ENCODE measurements around the gene SPDEF. TPM values are rescaled to one million over a fixed set of nuclear protein-coding genes. Genes with fewer than 3 reads are reported as not detected.

Gene SPDEF
- total RNA-seq, 2 experiments from 2014 or later = 0.34 to 0.54 TPM

GRCh38 chr6:34549026-34549803, 6.9 kb downstream of the SPDEF start:
- no peak overlapping the region for H2AFZ ChIP-seq (ENCODE audit: low read length)
- intact Hi-C loops (cut with micrococcal nuclease; ENCODE audit: unreplicated experiment) = no loop called here
- H3K36me3 ChIP-seq (ENCODE audit: insufficient read depth, low read length) = no peaks in the 10 kb centered on the region
- TF ChIP-seq EZH2phosphoT487 (IDR thresholded peaks at IDR 0.05; ENCODE audit: borderline replicate concordance, low read depth, low read length) = no peak
- TF ChIP-seq CTCF (conservative IDR thresholded peaks at IDR 0.05; ENCODE audit: low read length) = no peak
- peaks cover 5% of the 10 kb centered on the region for H3K4me1 ChIP-seq (ENCODE audit: insufficient read depth, low read length, poor library complexity, severe bottlenecking)
- H4K20me1 ChIP-seq (ENCODE audit: insufficient read depth, low read length) = no peaks in the 10 kb centered on the region
- H3K9me2 ChIP-seq (ENCODE audit: insufficient read depth, low read length) = no peaks in the 10 kb centered on the region
- no peaks in the 10 kb centered on the region for H3K79me2 ChIP-seq (ENCODE audit: insufficient read depth, low read depth, low read length)
- H3K9me3 ChIP-seq (ENCODE audit: low read length) = no peaks in the 10 kb centered on the region
- no peak overlapping the region for H3K27ac ChIP-seq (ENCODE audit: low read depth, low read length, poor library complexity, severe bottlenecking)
- DNase-seq (ENCODE audit: low spot score) = no peak
- no TSS peak for BruUV-seq (replicated peaks)
- no peak overlapping the region for H3K4me2 ChIP-seq (ENCODE audit: low read length)
- H3K4me3 ChIP-seq (ENCODE audit: low read depth, low read length, poor library complexity, severe bottlenecking) = no peak overlapping the region
- ChIA-PET CTCF (ENCODE audit: unreplicated experiment) (no interaction called here), POLR2A (no interaction called here)

- Histone ChIP-seq H3K27ac (ENCODE audit: low read depth, low read length, poor library complexity, severe bottlenecking) (no peak overlapping the region), H3K79me2 (ENCODE audit: insufficient read depth, low read depth, low read length) (no peaks in the 10 kb centered on the region), H3K4me2 (ENCODE audit: low read length) (no peak overlapping the region), H2AFZ (ENCODE audit: low read length) (no peak overlapping the region), H3K4me1 (ENCODE audit: insufficient read depth, low read length, poor library complexity, severe bottlenecking) (no peaks in the 10 kb centered on the region), H3K9me2 (ENCODE audit: insufficient read depth, low read length) (no peaks in the 10 kb centered on the region), H3K9me3 (ENCODE audit: low read length) (no peaks in the 10 kb centered on the region), H3K36me3 (ENCODE audit: insufficient read depth, low read length) (no peaks in the 10 kb centered on the region), H4K20me1 (ENCODE audit: insufficient read depth, low read length) (no peaks in the 10 kb centered on the region), H3K4me3 (ENCODE audit: low read depth, low read length, poor library complexity, severe bottlenecking) (no peak overlapping the region)
- intact Hi-C loops (cut with micrococcal nuclease; ENCODE audit: unreplicated experiment) = no loop called here
- no TSS peak for BruUV-seq (replicated peaks)
- DNase-seq (ENCODE audit: low spot score) = no peak
- TF ChIP-seq CTCF (conservative IDR thresholded peaks at IDR 0.05; ENCODE audit: low read length) (no peak), EZH2phosphoT487 (IDR thresholded peaks at IDR 0.05; ENCODE audit: borderline replicate concordance, low read depth, low read length) (no peak)
- ChIA-PET POLR2A (no interaction called here), CTCF (ENCODE audit: unreplicated experiment) (no interaction called here)
Observed at GRCh38 chr6:34547701-34548644, 8.2 kb downstream of the SPDEF start.
